SK-N-SH (cell line): Measurements from ENCODE around the gene PTGDR2.

Experiments used
- EP300 ChIP-seq, 2 experiments: IDR thresholded peaks; 2 replicates each; pipeline versions ENCODE4 v1.4.0 to v1.6.1; 2012; ENCODE audit warnings: borderline replicate concordance in 1 of 2, low read depth in 1 of 2, low read length in 1 of 2
- EZH2phosphoT487 ChIP-seq: fragments of 200-600 bp; sonication (generic); IDR thresholded peaks from 2 replicates; pipeline ENCODE4 v1.6.1; 2017; ENCODE audit warnings: low read depth, mixed run types, mild to moderate bottlenecking, antibody characterized with exemption, moderate library complexity, borderline replicate concordance
- GATA2 ChIP-seq: sonication (generic); formaldehyde crosslinking; IDR thresholded peaks from 2 replicates; pipeline ENCODE4 v1.5.0; 2020; ENCODE audit warnings: mild to moderate bottlenecking, missing genetic modification reagents
- RAD21 ChIP-seq: IDR thresholded peaks from 2 replicates; pipeline ENCODE4 v1.6.1; 2012; ENCODE audit warnings: mild to moderate bottlenecking, low read length
- TCF12 ChIP-seq: IDR thresholded peaks from 2 replicates; pipeline ENCODE4 v1.4.0; 2012
- TEAD4 ChIP-seq: IDR thresholded peaks from 2 replicates; pipeline ENCODE4 v1.4.0; 2012; ENCODE audit warnings: mild to moderate bottlenecking, borderline replicate concordance; ENCODE audit not compliant: insufficient read depth

DNA sequence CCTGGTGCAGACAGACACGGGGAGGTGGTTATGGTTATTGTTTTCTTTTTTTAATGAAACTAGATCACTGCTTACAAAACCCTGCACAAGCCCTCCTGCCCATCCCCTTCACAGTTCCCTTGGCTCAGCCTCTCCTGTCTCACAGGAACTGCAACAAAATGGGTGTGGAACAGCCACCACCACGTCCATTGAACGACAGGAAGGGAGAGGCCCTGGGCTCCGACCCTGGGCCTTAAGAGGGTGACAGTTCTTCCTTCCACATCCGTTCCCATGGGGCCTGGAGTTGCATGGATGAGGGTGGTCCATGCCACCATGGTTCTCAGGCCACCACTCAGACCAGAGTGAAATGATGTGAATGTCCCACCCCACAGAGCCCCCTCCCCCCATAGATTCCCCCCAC, 34.9 kb upstream of the PTGDR2 start:
- TF ChIP-seq EP300 (IDR thresholded peaks at IDR 0.05; ENCODE audit: borderline replicate concordance in 1 of 2, low read depth in 1 of 2, low read length in 1 of 2) (no peak), GATA2 (no peak), EZH2phosphoT487 (no peak), TCF12 (no peak), RAD21 (no peak), TEAD4 (no peak)
